GM23248 (cell line): ENCODE measurements around the gene TMEM184B. TPM values are rescaled to one million over a fixed set of nuclear protein-coding genes. Genes with fewer than 3 reads are reported as not detected.

Source experiments
- DNase-seq: peaks from one replicate; pipeline ENCODE4 v3.0.0-alpha.2; 2015
- H2AFZ ChIP-seq: fragments of 200-600 bp; sonication (generic); 2 replicates; pipeline ENCODE4 v1.6.1; 2016; ENCODE audit warnings: antibody characterized with exemption
- H3F3A ChIP-seq: fragments of 200-600 bp; sonication (generic); 2 replicates; pipeline ENCODE4 v1.6.1; 2016; ENCODE audit warnings: mild to moderate bottlenecking, antibody characterized with exemption, mixed run types; ENCODE audit not compliant: insufficient read depth
- H3K27ac ChIP-seq: fragments of 200-600 bp; sonication (generic); 2 replicates; pipeline ENCODE4 v1.5.1; 2016; ENCODE audit warnings: mild to moderate bottlenecking
- H3K27me3 ChIP-seq: fragments of 200-600 bp; sonication (generic); replicated peaks from 2 replicates; pipeline ENCODE4 v1.6.1; 2016; ENCODE audit warnings: mild to moderate bottlenecking; ENCODE audit not compliant: insufficient read depth
- H3K36me3 ChIP-seq: fragments of 200-600 bp; sonication (generic); 2 replicates; pipeline ENCODE4 v1.6.1; 2016; ENCODE audit warnings: low read depth, mild to moderate bottlenecking
- H3K4me1 ChIP-seq: fragments of 200-600 bp; sonication (generic); 2 replicates; pipeline ENCODE4 v1.6.1; 2016; ENCODE audit warnings: mild to moderate bottlenecking; ENCODE audit not compliant: insufficient read depth
- H3K4me2 ChIP-seq: fragments of 200-600 bp; sonication (generic); one replicate; pipeline ENCODE4 v1.6.1; 2016; ENCODE audit warnings: mild to moderate bottlenecking; ENCODE audit not compliant: unreplicated experiment
- H3K4me3 ChIP-seq: fragments of 200-600 bp; sonication (generic); 2 replicates; pipeline ENCODE4 v1.5.1; 2016; ENCODE audit warnings: mild to moderate bottlenecking
- H3K79me2 ChIP-seq: fragments of 200-600 bp; sonication (generic); 2 replicates; pipeline ENCODE4 v1.6.1; 2016; ENCODE audit warnings: mild to moderate bottlenecking; ENCODE audit not compliant: insufficient read depth
- H3K9ac ChIP-seq: fragments of 200-600 bp; sonication (generic); 2 replicates; pipeline ENCODE4 v1.6.1; 2016; ENCODE audit warnings: mild to moderate bottlenecking
- H3K9me2 ChIP-seq: fragments of 200-600 bp; sonication (generic); 2 replicates; pipeline ENCODE4 v1.6.1; 2016; ENCODE audit warnings: mixed run types, mild to moderate bottlenecking, moderate library complexity; ENCODE audit not compliant: insufficient read depth
- H3K9me3 ChIP-seq: fragments of 200-600 bp; sonication (generic); one replicate; pipeline ENCODE4 v1.6.1; 2017; ENCODE audit warnings: low read depth
- H4K20me1 ChIP-seq: fragments of 200-600 bp; sonication (generic); 2 replicates; pipeline ENCODE4 v1.6.0; 2016; ENCODE audit not compliant: insufficient read depth
- EZH2 ChIP-seq: fragments of 200-600 bp; sonication (generic); IDR thresholded peaks from 2 replicates; pipeline ENCODE4 v1.6.1; 2018; ENCODE audit warnings: antibody characterized with exemption, mild to moderate bottlenecking; ENCODE audit not compliant: insufficient read depth, poor library complexity, severe bottlenecking
- EZH2phosphoT487 ChIP-seq: fragments of 200-600 bp; sonication (generic); IDR thresholded peaks from 2 replicates; pipeline ENCODE4 v1.6.1; 2018; ENCODE audit warnings: antibody characterized with exemption, moderate library complexity, mild to moderate bottlenecking, low read depth; ENCODE audit not compliant: insufficient read depth
- WGBS, 2 experiments: methylation state at CpG; one replicate each; pipeline ENCODE4 v1.1.6; 2015 to 2017; ENCODE audit warnings: low lambda C conversion rate in 2 of 2, low coverage in 1 of 2; ENCODE audit errors: missing lambda C conversion rate in 2 of 2; 5-methylcytosine and 5-hydroxymethylcytosine counted together
- in situ Hi-C: fragments of 300-500 bp; cut with MboI; formaldehyde crosslinking; loops from 2 replicates; pipeline ENCODE4 v1.15.0; 2020
- polyA plus RNA-seq: library from polyadenylated mRNA; unstranded; fragments of >200 nt; fragmentation: Nextera tagmentation; extraction: Ambion mirVana; gene quantifications from 2 replicates; pipeline ENCODE4 v1.2.1, GENCODE V29; 2016
- total RNA-seq: library from RNA; depleted of rRNA; stranded (reverse); fragments of >200 nt; shearing (Covaris generic); gene quantifications from 2 replicates; pipeline ENCODE4 v1.2.3, GENCODE V29; 2014

Gene TMEM184B
- total and polyA plus RNA-seq, 2 experiments from 2014 or later: 83.7 to 91.0 TPM

DNA sequence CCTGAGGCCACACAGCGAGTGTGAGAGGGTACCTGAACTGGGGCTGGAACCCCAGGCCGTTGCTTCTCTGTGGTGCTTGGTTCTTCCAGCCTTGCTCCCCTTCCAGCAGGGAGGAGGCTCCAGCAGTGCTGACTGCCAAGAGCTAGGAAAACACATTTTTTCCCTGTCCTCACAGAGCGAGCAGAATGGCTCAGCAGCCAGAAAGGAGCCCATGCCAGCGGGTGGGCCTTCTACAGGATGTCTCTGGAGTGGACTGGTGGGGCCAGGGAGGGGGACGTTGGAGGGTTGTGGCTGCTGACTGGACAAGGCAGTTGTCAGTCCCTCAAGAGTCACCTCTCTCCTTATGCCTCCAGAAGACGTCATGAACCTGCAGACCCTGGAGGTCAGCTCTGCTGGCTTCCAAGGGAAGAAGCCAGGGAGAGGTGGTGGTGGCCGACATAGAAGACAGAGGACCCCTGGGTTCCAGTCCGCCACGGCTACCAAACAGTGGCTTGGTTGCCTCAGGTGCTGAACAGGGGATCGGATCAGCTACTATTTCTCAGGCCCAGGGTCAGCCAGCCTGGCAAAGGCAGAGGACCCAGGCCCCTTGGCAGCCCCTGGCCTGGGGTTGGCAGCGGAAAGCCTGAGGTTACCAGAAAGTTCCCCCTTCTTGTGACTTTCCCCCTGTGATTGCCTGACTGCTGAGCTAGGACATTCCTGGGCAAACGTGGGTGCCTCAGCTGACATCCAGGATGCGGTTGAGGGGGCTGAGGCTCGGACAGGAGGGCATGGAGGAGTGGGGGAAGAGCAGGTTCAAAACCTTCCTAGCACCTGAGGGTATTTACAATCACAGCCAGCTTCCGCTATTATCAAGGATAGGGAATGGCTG lies 67.3 kb downstream of the TMEM184B start:
- H3K4me1 ChIP-seq: peaks cover 26% of the 10 kb centered on the region
- peak overlapping the region; percentile 94 for H3K27ac ChIP-seq
- peak overlapping the region; percentile 94 for H3K4me2 ChIP-seq
- H3K9me3 ChIP-seq: no peaks in the 10 kb centered on the region
- 43 to 44% methylated on average over 15 of the region's 15 CpGs for WGBS, 2 experiments
- H3K9me2 ChIP-seq: no peaks in the 10 kb centered on the region
- H3K36me3 ChIP-seq: no peaks in the 10 kb centered on the region
- peak; percentile 93 for DNase-seq
- H3K27me3 ChIP-seq: no peaks in the 10 kb centered on the region
- TF ChIP-seq EZH2: no peak
- no peak for TF ChIP-seq EZH2phosphoT487
- H3K9ac ChIP-seq: peak overlapping the region; percentile 98
- H3K79me2 ChIP-seq: peaks cover 80% of the 10 kb centered on the region
- H3F3A ChIP-seq: peaks cover 27% of the 10 kb centered on the region; the same call in 1 of the 2 replicates
- H4K20me1 ChIP-seq: peaks cover 4% of the 10 kb centered on the region; the same call in 1 of the 2 replicates
- in situ Hi-C loops: no loop called here
- peak overlapping the region; percentile 83 for H3K4me3 ChIP-seq
- H2AFZ ChIP-seq: no peak overlapping the region

DNA sequence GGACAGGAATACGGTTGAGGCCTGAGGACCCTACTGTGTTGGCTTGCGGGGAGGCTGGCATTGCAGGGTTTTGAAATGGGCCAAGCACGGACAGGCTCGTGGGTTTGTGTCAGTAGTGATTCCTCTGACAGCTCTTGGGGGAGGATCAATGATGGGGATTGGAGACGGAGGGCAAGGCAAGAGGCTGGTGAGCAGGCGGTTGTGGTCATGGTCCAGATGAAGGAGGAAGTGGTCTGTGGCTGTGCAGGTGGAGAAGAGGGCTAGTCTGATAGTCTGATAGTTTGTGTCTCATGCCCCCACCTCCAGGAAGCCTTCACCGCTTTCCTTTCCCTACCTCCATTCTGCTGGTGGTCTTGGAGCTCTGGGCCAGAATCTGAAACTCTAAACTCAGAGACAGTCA lies 68.0 kb downstream of the TMEM184B start:
- peaks cover 27% of the 10 kb centered on the region; the same call in 1 of the 2 replicates for H3F3A ChIP-seq
- H2AFZ ChIP-seq: no peak overlapping the region
- no peaks in the 10 kb centered on the region for H3K9me2 ChIP-seq
- no peaks in the 10 kb centered on the region for H3K27me3 ChIP-seq
- H3K9me3 ChIP-seq: no peaks in the 10 kb centered on the region
- no peaks in the 10 kb centered on the region for H3K36me3 ChIP-seq
- H3K79me2 ChIP-seq: peaks cover 73% of the 10 kb centered on the region
- DNase-seq: peak; percentile 31
- H3K27ac ChIP-seq: peak overlapping the region; percentile 94
- 27 to 28% methylated on average over 7 of the region's 7 CpGs for WGBS, 2 experiments
- H3K4me3 ChIP-seq: peak overlapping the region; percentile 83
- peak overlapping the region; percentile 94 for H3K4me2 ChIP-seq
- peaks cover 4% of the 10 kb centered on the region; the same call in 1 of the 2 replicates for H4K20me1 ChIP-seq
- H3K4me1 ChIP-seq: peaks cover 26% of the 10 kb centered on the region
- TF ChIP-seq EZH2: no peak
- no peak for TF ChIP-seq EZH2phosphoT487
- peak overlapping the region; percentile 98 for H3K9ac ChIP-seq
- in situ Hi-C loops: no loop called here

DNA sequence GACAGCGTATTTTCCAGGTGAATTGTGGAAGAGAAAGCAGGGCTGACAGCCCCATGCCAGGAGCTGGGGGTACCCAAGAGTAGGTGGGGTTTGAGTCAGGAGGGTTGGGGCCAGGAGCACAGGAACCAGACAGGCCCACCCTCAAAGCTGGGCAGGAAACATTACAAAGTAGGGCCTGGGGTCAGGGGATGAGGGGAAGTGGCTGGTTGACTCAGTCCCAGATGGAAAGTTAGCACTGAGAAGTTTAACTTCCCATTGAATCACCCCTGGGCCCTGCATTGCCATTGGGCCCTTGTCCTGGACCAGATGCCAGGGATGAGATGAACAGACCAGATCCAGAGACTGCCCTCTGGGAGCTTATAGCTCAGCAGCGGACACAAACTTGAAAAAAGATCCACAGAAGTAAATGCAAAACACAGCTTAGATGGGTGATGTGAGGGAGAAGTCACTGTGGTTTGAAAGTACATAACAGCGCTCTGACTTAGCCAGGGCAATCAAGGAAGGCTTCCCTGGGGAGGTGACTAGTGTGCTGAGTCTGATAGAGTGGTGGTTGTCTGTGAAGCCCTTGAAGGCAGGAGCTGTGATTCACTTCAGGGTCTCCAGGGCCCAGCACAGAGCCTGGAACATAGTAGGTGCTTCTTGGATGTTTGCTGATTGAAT lies 68.8 kb downstream of the TMEM184B start:
- H3K27ac ChIP-seq: peak overlapping the region; percentile 94
- peaks cover 4% of the 10 kb centered on the region; the same call in 1 of the 2 replicates for H4K20me1 ChIP-seq
- H3F3A ChIP-seq: peaks cover 27% of the 10 kb centered on the region; the same call in 1 of the 2 replicates
- H3K4me2 ChIP-seq: peak overlapping the region; percentile 94
- no peaks in the 10 kb centered on the region for H3K9me3 ChIP-seq
- H3K9ac ChIP-seq: peak overlapping the region; percentile 98
- in situ Hi-C loops: no loop called here
- peak; percentile 81 for DNase-seq
- H3K36me3 ChIP-seq: no peaks in the 10 kb centered on the region
- no peaks in the 10 kb centered on the region for H3K9me2 ChIP-seq
- 91 to 97% methylated on average over 3 of the region's 3 CpGs for WGBS, 2 experiments
- no peak overlapping the region for H2AFZ ChIP-seq
- no peaks in the 10 kb centered on the region for H3K27me3 ChIP-seq
- peak overlapping the region; percentile 83 for H3K4me3 ChIP-seq
- H3K4me1 ChIP-seq: peaks cover 26% of the 10 kb centered on the region
- no peak for TF ChIP-seq EZH2
- TF ChIP-seq EZH2phosphoT487: no peak
- peaks cover 65% of the 10 kb centered on the region for H3K79me2 ChIP-seq

DNA sequence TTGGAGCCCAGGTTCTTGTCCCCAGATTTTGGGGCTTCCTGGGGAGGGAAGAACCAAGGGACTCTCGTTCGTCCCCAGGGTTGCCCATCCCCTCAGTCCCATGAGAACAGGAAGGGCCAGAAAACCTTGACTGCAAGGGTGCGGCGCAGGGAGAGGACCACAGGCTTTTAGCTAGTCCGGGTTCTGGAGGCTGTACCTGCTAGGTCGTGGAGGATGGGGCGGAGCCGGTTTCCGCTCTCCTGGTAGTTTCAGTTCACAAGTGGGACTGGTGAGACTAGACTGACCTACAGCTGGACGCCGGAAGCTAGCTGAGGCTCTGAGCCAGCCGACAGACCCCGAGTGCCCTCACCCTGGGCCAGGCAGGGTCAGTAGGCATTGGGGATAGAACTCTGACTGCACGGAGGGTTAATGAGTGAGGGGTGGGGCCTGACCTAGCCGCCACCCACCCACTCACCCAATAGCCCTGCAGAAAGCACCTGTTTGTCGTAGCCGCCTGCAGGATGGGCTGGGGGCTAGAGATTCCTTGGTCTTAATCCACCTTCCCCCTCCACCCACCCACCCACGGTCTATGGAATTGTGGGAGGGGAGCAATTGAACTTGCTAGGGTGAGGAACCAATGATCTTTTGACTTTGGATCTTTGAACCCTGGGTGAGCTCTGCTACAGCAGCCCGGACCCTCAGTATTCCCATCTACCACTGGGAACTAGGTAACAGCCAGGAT lies 69.6 kb downstream of the TMEM184B start:
- H4K20me1 ChIP-seq: peaks cover under 1% of the 10 kb centered on the region; the same call in 1 of the 2 replicates
- no peak overlapping the region for H2AFZ ChIP-seq
- H3K4me3 ChIP-seq: peak overlapping the region; percentile 83
- H3K27ac ChIP-seq: peak overlapping the region; percentile 94
- TF ChIP-seq EZH2 (no peak), EZH2phosphoT487 (no peak)
- DNase-seq: peak; percentile 48
- WGBS, 2 experiments: 27% methylated on average over 17 to 19 of the region's 19 CpGs
- no peaks in the 10 kb centered on the region for H3K27me3 ChIP-seq
- peak overlapping the region; percentile 94 for H3K4me2 ChIP-seq
- H3K4me1 ChIP-seq: peaks cover 26% of the 10 kb centered on the region
- H3K36me3 ChIP-seq: no peaks in the 10 kb centered on the region
- H3K9me2 ChIP-seq: no peaks in the 10 kb centered on the region
- in situ Hi-C loops: no loop called here
- peak overlapping the region; percentile 98 for H3K9ac ChIP-seq
- H3K79me2 ChIP-seq: peaks cover 57% of the 10 kb centered on the region
- peaks cover 27% of the 10 kb centered on the region; the same call in 1 of the 2 replicates for H3F3A ChIP-seq
- H3K9me3 ChIP-seq: no peaks in the 10 kb centered on the region
